ENCODE measurements around the gene VSIR. TPM values are rescaled to one million over a fixed set of nuclear protein-coding genes. Genes with fewer than 3 reads are reported as not detected.

The VSIR gene
- total RNA-seq, 1 donor from 2014 or later = not detected

GRCh38 chr10:71789871-71790270 is 16.6 kb upstream of the VSIR start:
- Mint-ChIP-seq H3K4me3 (no peak overlapping the region), H3K27ac (ENCODE audit: unreplicated experiment) (no peak overlapping the region), H3K9me3 (no peaks in the 10 kb centered on the region), H3K27me3 (ENCODE audit: low read depth) (peaks cover 6% of the 10 kb centered on the region), H3K4me1 (no peaks in the 10 kb centered on the region), H3K36me3 (ENCODE audit: low read depth) (no peaks in the 10 kb centered on the region)
- no peak for TF ChIP-seq CTCF (conservative IDR thresholded peaks at IDR 0.05)
- DNase-seq (ENCODE audit: low read depth, low spot score) = no peak

DNA sequence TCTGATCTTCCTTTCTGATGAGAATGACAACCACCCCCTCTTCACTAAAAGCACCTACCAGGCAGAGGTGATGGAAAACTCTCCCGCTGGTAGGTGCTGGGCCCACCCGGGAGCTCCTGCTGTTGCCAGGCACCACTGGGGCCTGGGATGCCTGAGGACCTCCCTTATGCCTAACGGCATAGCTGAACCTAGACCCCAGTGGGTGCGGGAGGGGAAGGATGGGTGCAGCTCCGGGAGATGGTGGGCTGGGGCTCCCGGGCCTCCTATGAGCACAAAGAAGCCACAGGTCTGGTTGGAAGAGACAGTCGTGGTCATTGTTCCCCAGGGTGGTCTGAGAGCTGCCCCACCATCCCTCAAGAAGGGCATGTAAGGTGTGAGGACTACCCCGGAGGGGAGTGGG is 15.6 kb upstream of the VSIR start:
- Mint-ChIP-seq H3K27me3 (ENCODE audit: low read depth) (peaks cover 3% of the 10 kb centered on the region), H3K36me3 (ENCODE audit: low read depth) (no peaks in the 10 kb centered on the region), H3K4me3 (no peak overlapping the region), H3K9me3 (no peaks in the 10 kb centered on the region), H3K27ac (ENCODE audit: unreplicated experiment) (no peak overlapping the region), H3K4me1 (no peaks in the 10 kb centered on the region)
- no peak for DNase-seq (ENCODE audit: low read depth, low spot score)
- no peak for TF ChIP-seq CTCF (conservative IDR thresholded peaks at IDR 0.05)

GRCh38 chr10:71784679-71785272 is 11.5 kb upstream of the VSIR start:
- no peak for DNase-seq (ENCODE audit: low read depth, low spot score)
- Mint-ChIP-seq H3K27ac (ENCODE audit: unreplicated experiment) (no peak overlapping the region), H3K36me3 (ENCODE audit: low read depth) (no peaks in the 10 kb centered on the region), H3K4me1 (no peaks in the 10 kb centered on the region), H3K4me3 (no peak overlapping the region), H3K9me3 (no peaks in the 10 kb centered on the region), H3K27me3 (ENCODE audit: low read depth) (no peaks in the 10 kb centered on the region)
- no peak for TF ChIP-seq CTCF (conservative IDR thresholded peaks at IDR 0.05)

DNA sequence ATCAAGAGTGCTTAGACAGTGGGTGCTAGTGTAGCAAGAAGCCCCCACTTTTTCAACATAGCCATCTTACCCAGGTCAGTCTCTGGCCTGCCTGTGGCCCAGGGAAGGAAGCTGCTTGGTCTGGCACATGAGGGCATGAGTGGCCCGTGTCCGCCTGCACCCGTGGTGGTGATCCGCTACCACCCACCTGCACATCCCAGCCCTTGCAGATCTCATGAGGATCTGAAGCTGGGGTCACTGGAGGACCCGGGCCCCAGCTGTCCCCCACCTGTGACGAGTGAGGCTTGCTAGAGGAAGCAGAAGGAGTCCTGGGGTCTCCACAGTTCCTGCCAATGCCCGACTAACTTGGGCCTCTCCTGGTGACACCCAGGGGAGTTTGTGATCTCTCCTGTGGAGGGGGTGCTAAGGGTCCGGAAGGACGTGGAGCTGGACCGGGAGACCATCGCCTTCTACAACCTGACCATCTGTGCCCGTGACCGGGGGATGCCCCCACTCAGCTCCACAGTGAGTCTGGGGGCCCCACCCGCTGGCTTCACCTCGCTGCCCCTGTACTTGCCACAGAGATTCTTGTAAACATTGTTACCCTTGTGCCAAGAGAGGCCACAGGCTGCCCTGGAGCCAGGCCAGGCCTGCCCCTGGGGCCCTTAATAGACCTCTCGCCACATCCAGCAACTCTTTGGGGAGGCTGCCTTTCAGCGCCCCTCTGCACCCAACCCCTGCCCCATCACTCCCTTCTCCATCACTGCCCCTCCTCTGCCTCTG is 10.8 kb upstream of the VSIR start:
- Mint-ChIP-seq H3K36me3 (ENCODE audit: low read depth) (no peaks in the 10 kb centered on the region), H3K4me1 (no peaks in the 10 kb centered on the region), H3K9me3 (no peaks in the 10 kb centered on the region), H3K27me3 (ENCODE audit: low read depth) (no peaks in the 10 kb centered on the region), H3K4me3 (no peak overlapping the region), H3K27ac (ENCODE audit: unreplicated experiment) (no peak overlapping the region)
- TF ChIP-seq CTCF (conservative IDR thresholded peaks at IDR 0.05) = no peak
- no peak for DNase-seq (ENCODE audit: low read depth, low spot score)

DNA sequence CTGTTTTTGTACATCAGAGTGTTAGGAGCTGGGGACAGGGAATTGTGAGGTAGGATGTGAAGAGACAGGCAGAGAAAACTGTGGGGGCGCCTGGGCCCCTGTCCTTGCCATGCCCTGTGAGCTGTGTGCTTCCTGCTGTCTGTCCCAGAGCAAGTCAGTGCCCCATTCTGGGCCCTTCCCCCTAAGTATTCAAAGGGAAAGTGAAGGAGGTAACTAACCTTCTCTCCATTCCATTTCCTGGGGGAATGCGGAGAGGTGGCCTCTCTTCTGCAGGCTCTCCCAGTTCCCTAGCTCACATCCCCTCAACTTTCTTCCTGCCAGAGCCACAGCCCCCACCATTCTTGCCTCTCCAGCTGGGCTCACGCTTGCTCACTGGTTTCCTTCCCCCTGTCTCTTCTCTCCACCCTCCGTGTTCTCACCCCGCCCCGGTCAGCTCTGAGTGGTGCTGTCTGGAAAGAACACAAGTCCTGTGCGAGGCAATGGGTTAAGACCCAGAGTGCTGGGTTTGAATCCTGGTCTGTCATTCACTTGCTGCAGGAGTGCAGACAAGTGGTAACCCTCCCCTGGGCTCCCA is 9.7 kb upstream of the VSIR start:
- H3K36me3 Mint-ChIP-seq (ENCODE audit: low read depth) = no peaks in the 10 kb centered on the region
- TF ChIP-seq CTCF (conservative IDR thresholded peaks at IDR 0.05) = no peak
- H3K27me3 Mint-ChIP-seq (ENCODE audit: low read depth) = no peaks in the 10 kb centered on the region
- H3K9me3 Mint-ChIP-seq = no peaks in the 10 kb centered on the region
- DNase-seq (ENCODE audit: low read depth, low spot score) = no peak
- no peak overlapping the region for H3K4me3 Mint-ChIP-seq
- H3K4me1 Mint-ChIP-seq = no peaks in the 10 kb centered on the region
- H3K27ac Mint-ChIP-seq (ENCODE audit: unreplicated experiment) = no peak overlapping the region

All from neural crest cell (in vitro differentiated cells).